COLO829 (cell line): Measurements from ENCODE around the gene EIF1AD.
"Not testable (repeated sequence)": the region's sequence is repeated elsewhere in the genome, so short reads cannot be mapped to it uniquely, and the experiment has no call there.

Source experiments
- DNase-seq: peaks from one replicate; pipeline ENCODE4 v3.0.0; 2012; ENCODE audit warnings: low spot score

EIF1AD gene

GRCh38 chr11:66001942-66002647, at the start of gene EIF1AD, which contains the start of gene BANF1:
Gene EIF1AD, minus strand, starts transcription at chr11:66002157. Its CDS starts 1,768 bp downstream, at chr11:66000389.
Gene BANF1, plus strand, starts transcription at chr11:66002503. Its CDS starts 748 bp downstream, at chr11:66003251.
- DNase-seq, result peak; percentile 91

GRCh38 chr11:66051371-66051765, 49.4 kb upstream of the EIF1AD start:
- no peak for DNase-seq

DNA sequence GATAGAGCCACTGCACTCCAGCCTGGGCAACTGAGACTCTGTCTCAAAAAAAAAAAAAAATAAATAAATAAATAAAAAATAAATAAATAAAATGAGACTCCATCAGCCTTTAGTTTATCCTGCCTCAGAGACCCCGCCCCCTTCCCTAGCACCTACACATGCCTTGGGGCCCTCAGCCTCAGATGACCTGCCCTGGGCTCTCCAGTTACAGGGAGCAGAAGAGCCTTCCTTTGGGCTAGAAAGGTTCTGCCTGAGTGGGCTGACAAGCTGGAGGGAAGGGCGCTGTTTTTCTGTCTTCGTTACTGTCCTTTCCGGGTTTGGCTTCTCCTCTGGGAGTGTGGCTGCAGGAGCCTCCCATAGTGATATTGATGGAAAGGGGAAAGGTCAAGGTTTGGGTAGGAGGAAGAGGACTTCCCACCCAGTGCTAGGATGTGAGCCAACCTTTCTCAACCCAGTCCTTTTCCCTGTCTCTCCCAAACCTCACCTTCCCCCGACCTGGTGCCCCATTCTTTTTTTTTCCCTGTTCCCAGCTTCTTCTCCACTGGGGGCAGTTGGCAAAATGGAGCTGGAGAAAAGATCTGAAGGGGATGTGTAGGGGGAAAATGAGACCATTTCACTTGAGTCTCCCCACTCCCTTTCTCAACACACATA, 48.7 kb upstream of the EIF1AD start:
- DNase-seq, result no peak

DNA sequence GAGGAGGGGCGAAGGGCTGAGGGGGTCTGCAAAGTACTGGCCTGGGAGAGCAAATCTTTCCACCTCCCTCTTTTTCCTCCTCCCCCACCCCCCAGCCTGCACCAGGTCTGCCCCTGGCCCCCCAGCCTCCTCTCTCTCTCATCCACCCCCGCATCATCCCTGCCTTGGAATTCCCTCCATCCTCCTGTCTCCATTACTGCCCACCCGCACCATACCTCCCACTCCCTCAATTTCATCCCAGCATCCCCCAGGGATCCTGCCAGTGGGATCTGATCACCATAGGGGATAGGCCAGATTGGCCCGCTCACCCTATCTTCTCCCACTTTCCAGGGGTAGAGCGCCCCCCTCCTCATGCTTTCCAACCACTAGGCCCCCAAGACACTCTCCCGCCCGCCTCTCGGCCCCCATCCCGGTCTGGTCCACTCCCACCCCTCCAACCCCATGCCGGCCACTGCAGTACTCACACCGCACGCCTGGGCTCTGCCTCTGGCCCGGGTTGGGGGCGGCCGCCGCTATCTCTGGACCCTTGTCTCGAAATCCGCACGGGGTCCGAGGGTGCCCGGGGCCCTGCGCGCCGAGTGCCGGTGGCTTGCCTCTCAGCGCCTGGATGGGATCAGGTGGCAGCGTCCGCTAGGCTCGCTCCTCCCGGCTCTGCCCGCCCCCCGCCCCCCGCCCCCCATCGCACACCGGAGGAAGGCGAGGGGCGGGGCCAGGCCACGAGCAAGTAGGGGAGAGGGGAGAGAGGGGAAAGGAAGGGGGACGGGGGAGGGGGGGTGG, 46.8 kb upstream of the EIF1AD start, which contains the start of gene GAL3ST3:
Gene GAL3ST3, minus strand, starts transcription at position 615 of the 777 bp plus-strand sequence. CDS start 3,746 bp downstream, outside the sequence.
- no peak for DNase-seq

DNA sequence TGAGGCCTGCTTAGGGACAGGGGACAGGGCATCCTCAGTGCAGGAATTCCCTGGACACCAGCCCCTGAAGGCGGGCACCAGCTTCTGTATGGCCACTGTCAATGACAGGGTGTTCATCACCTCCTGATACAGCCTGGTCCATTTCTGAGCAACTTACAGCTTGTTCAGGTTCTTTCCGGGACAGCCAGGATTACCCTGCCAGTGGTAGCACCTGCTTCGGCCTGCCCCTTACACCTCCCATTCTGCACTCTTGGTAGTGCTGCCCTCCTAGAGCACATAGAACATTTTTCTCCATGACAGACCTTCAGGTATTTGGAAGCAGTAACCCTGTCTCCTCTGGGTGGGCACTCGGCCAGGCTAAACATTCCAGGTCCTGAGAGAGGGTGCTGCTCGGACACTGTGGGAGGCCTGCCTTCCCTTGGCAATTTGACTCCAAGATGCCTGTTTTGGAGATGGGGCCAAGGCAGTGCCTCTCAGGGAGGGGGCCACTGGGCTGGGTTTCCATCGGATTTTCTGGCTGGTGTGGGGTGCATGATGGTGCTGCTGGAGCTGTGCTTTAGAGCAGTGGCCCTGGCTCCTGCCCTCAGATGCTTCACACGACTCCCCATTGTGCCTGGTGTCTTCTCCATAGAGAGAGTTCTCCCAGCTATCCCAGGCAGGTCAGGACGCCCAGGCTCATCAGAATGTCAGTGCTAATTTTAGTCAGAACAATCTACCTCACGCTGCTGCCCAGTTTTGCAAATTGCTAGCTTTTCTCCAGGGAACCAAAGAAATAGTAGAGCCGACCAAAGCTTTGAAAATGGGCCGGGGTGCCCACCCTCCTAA, 45.8 kb upstream of the EIF1AD start:
- no peak for DNase-seq

GRCh38 chr11:66046901-66047300, 44.9 kb upstream of the EIF1AD start:
- DNase-seq, result no peak

GRCh38 chr11:66045177-66045639, 43.3 kb upstream of the EIF1AD start:
- DNase-seq, result peak; percentile 73

- DNase-seq, result no peak
Measured at GRCh38 chr11:66044757-66045156, 42.8 kb upstream of the EIF1AD start.

- no peak for DNase-seq
Measured at GRCh38 chr11:66042996-66043906, 41.3 kb upstream of the EIF1AD start.

DNA sequence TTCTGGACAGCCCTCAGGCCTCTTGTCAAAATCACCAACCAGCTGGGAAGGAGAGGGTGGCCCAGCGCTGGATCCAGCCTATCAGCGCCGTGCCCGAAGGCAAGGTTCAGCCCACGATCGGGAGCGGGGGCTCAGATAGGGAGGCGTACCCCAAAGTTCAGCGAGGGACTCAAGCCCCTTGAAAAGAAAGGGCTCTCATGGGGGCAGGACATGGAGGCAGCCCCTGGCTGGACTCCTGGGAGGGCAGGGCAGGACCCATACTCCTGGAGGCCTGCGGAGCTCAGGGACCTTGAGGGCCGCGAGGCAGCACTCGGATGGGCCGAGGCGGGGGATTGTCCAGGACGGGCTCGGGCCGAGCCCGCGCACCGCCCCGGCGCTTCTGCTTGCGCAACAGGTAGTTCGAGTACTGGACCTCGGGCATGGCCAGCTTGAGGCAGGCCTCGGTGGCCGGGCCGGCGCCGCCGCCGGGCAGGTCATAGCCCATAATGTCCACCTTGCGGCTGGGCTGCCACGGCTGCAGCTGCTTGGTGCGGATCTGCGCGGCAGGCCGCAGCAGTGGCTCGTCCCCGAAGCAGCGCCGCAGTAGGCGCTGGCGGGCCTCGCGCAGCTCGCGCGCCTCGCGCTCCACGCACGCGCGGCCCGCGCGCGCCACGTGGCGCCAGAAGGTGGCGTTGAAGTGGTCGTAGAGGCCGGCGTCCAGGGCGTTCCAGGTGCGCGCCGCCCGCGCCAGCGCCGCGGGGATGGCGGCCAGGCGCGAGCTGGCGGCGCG, 40.5 kb upstream of the EIF1AD start:
- DNase-seq, result no peak

- DNase-seq, result no peak
Measured at GRCh38 chr11:66039765-66040164, 37.8 kb upstream of the EIF1AD start.

DNA sequence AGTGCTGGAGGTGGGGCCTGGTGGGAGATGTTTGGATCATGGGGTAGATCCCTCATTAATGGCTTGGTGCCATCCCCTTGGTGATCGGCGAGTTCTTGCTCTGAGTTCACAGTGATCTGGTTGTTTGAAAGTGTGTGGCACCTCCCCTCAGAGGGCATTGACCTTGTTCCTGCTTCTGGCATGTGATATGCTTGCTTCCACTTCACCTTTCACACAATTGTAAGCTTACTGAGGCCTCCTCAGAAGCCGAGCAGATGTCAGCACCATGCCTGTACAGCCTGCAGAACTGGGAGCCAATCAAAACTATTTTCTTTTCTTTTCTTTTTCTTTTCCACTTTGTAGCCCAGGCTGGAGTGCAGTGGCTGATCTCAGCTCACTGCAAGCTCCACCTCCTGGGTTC, 35.4 kb upstream of the EIF1AD start:
- no peak for DNase-seq

DNA sequence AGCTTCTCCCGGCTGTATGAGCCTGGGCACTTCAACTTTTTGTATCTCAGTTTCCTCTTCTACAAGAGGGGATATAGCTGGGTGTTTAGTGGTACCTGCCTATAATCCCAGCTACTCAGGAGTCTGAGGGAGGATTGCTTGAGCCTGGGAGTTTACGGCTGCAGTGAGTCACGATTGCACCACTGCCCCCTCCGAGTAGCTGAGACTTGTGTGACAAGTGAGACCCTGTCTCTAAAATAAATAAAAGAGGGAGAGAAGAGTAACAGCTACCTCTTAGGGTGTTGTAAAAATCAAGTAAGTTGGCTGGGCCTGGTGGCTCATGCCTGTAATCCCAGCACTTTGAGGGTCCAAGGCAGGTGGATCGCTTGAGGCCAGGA, 34.4 kb upstream of the EIF1AD start:
- DNase-seq, result no peak

DNA sequence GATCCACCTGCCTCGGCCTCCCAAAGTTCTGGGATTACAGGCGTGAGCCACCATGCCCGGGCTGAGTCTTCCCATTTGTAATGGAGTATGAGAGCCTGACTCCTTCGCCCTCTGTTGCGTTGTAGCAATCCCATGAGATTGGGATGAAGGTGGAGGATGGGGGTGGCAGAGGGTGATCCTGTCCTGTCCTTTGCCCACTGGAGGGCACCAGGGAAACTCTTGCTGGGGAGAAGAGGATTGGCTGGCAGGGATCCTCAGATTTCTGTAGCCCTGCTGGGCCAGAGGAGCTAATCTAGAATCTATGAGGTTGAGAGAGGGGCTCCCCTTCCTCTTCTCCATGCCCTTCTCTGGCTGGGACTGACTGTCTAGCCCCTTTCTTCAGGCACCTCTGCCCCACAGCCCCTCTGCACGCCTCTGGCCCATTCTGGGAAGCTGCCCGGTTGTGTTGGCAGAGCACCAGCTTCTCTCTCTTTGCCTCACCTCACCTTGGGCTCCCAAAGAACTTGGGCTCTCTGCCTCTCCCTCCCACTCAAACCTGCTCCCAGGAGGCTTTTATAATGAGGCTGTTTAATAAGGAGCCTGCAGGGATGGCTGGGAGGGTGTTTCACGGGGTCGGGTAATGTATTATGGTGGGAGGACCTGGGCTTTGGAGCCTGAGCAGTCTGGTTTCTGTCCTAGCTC, 33.8 kb upstream of the EIF1AD start:
- no peak for DNase-seq

DNA sequence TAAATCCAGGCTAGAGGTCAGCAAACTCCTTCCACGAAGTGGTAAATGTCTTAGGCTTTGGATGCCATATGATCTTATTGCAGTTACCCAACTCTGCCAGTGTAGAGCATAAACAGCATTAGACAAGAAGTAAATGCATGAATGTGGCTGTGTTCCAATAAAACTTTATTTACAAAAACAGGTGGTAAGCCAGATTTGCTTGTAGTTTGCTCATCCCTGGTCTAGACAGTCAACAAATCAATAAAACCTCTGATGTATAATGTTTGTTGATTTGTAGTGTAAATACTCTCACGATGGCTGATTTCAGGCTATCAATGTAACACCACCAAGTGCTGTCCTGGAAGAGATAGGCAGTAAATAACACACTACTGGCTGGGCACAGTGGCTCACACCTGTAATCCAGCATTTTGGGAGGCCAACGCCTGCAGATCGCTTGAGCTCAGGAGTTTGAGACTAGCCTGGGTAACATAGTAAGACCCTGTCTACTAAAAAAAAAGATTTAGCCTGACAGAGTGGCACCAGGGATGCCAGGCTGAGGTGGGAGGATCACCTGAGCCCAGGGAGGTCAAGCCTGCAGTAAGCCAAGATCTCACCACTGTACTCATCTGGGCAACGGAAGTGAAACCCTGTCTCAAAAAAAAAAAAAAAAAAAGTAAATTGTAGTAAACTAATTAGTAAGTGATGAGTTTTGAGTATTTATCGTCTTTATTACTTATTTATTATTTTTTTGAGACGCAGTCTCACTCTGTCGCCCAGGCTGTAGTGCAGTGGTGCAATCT, 31.2 kb upstream of the EIF1AD start:
- no peak for DNase-seq

- DNase-seq, result no peak
Measured at GRCh38 chr11:66026017-66026529, 24.1 kb upstream of the EIF1AD start, which contains the start of gene CATSPER1. Gene CATSPER1, minus strand, starts transcription at chr11:66026479. Its CDS starts 100 bp downstream, at chr11:66026379.

DNA sequence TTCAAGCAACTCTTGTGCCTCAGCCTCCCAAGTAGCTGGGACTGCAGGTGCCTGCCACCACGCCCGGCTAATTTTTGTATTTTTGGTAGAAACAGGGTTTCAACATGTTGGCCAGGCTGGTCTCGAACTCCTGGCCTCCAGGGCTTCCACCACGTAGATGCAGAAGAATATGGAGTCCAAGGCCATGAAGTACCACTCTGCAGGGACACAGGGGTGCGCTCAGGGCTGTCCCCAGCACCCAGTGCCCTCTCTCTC, 21.2 kb upstream of the EIF1AD start:
- DNase-seq, result not testable (repeated sequence)

DNA sequence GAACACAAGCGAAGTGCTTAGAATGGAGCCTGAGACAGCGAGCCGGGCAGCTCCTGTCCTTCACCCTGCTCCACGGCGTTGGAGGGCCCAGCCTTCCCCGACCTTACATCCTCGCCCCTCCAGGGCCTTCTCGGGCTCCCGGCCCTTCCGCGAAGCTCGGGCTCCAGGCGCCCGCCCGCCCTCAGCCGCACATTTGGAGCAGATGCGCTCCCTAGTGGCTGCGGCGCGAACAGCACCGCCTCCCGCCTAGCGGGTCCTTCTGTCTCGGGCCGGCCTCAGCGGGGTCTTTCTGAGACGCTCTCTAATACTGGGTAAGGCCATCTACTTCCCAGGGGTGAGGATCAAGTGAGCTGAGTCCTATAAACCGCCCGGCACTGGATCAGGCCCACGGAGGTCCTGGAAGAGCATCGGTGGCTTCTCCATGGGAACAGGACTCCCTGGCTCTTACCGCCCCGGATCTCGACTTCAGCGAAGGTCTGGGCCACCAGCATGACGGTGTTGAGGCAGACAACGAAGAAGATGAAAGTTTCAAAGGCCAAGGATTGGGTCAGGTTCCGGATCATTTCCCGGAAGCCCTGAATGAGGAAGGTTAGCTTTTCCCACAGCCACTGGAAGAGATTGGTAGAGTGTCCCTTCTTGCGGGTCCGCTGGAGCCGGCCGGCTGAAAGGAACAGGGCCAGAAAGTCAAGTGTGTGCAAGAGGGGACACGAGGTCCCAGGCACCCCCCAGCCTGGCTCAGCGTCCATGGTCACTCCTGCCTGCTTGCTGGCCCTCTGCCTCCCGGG, 20.6 kb upstream of the EIF1AD start:
- peak; percentile 59 for DNase-seq
